HEK293 (cell line): ENCODE data around the gene EDIL3.

Experiments used
- CTCF ChIA-PET: fragments of 350-600 bp; formaldehyde crosslinking; extraction: SDS; loops from one replicate; lab custom pipeline; 2021; ENCODE audit warnings: antibody characterized with exemption; lab: Yijun Ruan, JAX
- POLR2A ChIA-PET: fragments of 300-600 bp; formaldehyde crosslinking; extraction: SDS; loops from one replicate; lab custom pipeline; 2020; ENCODE audit warnings: antibody characterized with exemption, inconsistent platforms; lab: Yijun Ruan, JAX
- H3K27ac ChIP-seq: fragments of 200-500 bp; sonication (Bioruptor generic); 2 replicates; pipeline ENCODE4 v1.5.1; 2014; ENCODE audit warnings: low read depth, low read length, control low read depth, inconsistent platforms; ENCODE audit errors: extremely low read depth
- H3K36me3 ChIP-seq, 2 experiments: fragments of 200-500 bp in 1 of 2; sonication (Bioruptor generic) in 1 of 2; 1 replicate in 1 of 2; 2 replicates in 1 of 2; pipeline ENCODE4 v1.5.1; 2014 to 2017; ENCODE audit warnings: inconsistent platforms in 2 of 2, low read length in 2 of 2; ENCODE audit not compliant: control insufficient read depth in 2 of 2, insufficient read depth in 1 of 2
- H3K4me1 ChIP-seq: fragments of 200-500 bp; sonication (Bioruptor generic); 2 replicates; pipeline ENCODE4 v1.5.1; 2014; ENCODE audit warnings: mild to moderate bottlenecking, low read length, inconsistent platforms; ENCODE audit not compliant: control insufficient read depth, insufficient read depth
- H3K4me3 ChIP-seq: 2 replicates; pipeline ENCODE4 v1.5.1; 2011; ENCODE audit warnings: low read depth, mild to moderate bottlenecking, control low read depth, low read length, moderate library complexity
- H3K9me3 ChIP-seq: fragments of 200-500 bp; sonication (Bioruptor generic); 2 replicates; pipeline ENCODE4 v1.5.1; 2014; ENCODE audit warnings: low read depth, low read length, inconsistent platforms; ENCODE audit not compliant: control insufficient read depth, insufficient read depth
- BCL6B ChIP-seq: fragments of 450-650 bp; formaldehyde crosslinking; IDR thresholded peaks from 2 replicates; pipeline ENCODE4 v1.5.1; 2017; ENCODE audit warnings: missing biosample characterization, missing genetic modification characterization
- PRDM1 ChIP-seq: fragments of 450-650 bp; formaldehyde crosslinking; IDR thresholded peaks from 2 replicates; pipeline ENCODE4; 2016; ENCODE audit warnings: missing biosample characterization, missing genetic modification characterization
- SP2 ChIP-seq: fragments of 450-650 bp; formaldehyde crosslinking; IDR thresholded peaks from 2 replicates; pipeline ENCODE4 v1.5.1; 2016; ENCODE audit warnings: missing biosample characterization, missing genetic modification characterization
- TRIM28 ChIP-seq: IDR thresholded peaks from 2 replicates; pipeline ENCODE4 v1.6.1; 2011; ENCODE audit warnings: low read length, control low read depth, borderline replicate concordance
- ZNF10 ChIP-seq: fragments of 450-650 bp; formaldehyde crosslinking; IDR thresholded peaks from 2 replicates; pipeline ENCODE4 v1.5.1; 2017; ENCODE audit warnings: missing biosample characterization, missing genetic modification characterization
- ZNF174 ChIP-seq: fragments of 450-650 bp; formaldehyde crosslinking; IDR thresholded peaks from 2 replicates; pipeline ENCODE4 v1.5.0; 2017; ENCODE audit warnings: missing biosample characterization, mild to moderate bottlenecking, missing genetic modification characterization
- ZNF416 ChIP-seq: fragments of 450-650 bp; formaldehyde crosslinking; IDR thresholded peaks from 2 replicates; pipeline ENCODE4 v1.5.1; 2016; ENCODE audit warnings: missing biosample characterization, missing genetic modification characterization
- ZNF426 ChIP-seq: fragments of 450-650 bp; formaldehyde crosslinking; IDR thresholded peaks from 2 replicates; pipeline ENCODE4 v1.5.1; 2017; ENCODE audit warnings: missing biosample characterization, missing genetic modification characterization, mild to moderate bottlenecking, inconsistent platforms, moderate library complexity
- ZNF449 ChIP-seq: fragments of 450-650 bp; formaldehyde crosslinking; IDR thresholded peaks from 2 replicates; pipeline ENCODE4 v1.5.1; 2017; ENCODE audit warnings: missing biosample characterization, mild to moderate bottlenecking, missing genetic modification characterization, moderate library complexity
- ZNF530 ChIP-seq: fragments of 450-650 bp; formaldehyde crosslinking; IDR thresholded peaks from 2 replicates; pipeline ENCODE4 v1.5.1; 2016; ENCODE audit warnings: low read depth, missing biosample characterization, missing genetic modification characterization
- ZNF621 ChIP-seq: fragments of 450-650 bp; formaldehyde crosslinking; IDR thresholded peaks from 2 replicates; pipeline ENCODE4 v1.5.1; 2017; ENCODE audit warnings: missing biosample characterization, missing genetic modification characterization
- ZNF747 ChIP-seq: fragments of 450-650 bp; formaldehyde crosslinking; IDR thresholded peaks from 2 replicates; pipeline ENCODE4 v1.5.1; 2016; ENCODE audit warnings: missing biosample characterization, missing genetic modification characterization
- ZSCAN4 ChIP-seq: fragments of 450-650 bp; formaldehyde crosslinking; IDR thresholded peaks from 2 replicates; pipeline ENCODE4 v1.5.1; 2017; ENCODE audit warnings: missing biosample characterization, missing genetic modification characterization
- TF ChIP-seq, protein P1 (sequence below): fragments of 450-650 bp; formaldehyde crosslinking; IDR thresholded peaks from 2 replicates; pipeline ENCODE4 v1.5.1; 2016; ENCODE audit warnings: missing biosample characterization, missing genetic modification characterization, low read depth
- TF ChIP-seq, protein P2 (sequence below): fragments of 450-650 bp; formaldehyde crosslinking; IDR thresholded peaks from 2 replicates; pipeline ENCODE4 v1.5.1; 2016; ENCODE audit warnings: missing biosample characterization, missing genetic modification characterization
- TF ChIP-seq, protein P3 (sequence below): fragments of 450-650 bp; formaldehyde crosslinking; IDR thresholded peaks from 2 replicates; pipeline ENCODE4 v1.5.1; 2016; ENCODE audit warnings: missing biosample characterization, missing genetic modification characterization

EDIL3 gene

DNA sequence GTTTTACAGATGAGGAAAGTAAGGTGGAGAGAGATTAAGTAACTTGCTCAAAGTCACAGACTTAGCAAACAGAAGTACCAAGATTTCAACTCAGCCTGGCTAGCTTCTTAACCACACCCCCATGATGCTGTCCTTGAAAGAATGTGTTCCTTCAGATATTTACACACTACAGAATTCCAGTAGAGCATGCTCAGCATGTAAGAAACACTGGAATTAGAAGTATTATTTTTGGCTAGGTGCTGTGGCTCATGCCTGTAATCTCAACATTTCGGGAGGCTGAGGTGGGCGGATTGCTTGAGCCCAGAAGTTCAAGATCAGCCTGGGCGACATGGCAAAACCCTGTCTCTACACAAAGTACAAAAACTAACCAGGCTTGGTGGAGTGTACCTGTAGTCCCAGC lies 142.4 kb downstream of the EDIL3 start:
- TF ChIP-seq, protein P1, sequence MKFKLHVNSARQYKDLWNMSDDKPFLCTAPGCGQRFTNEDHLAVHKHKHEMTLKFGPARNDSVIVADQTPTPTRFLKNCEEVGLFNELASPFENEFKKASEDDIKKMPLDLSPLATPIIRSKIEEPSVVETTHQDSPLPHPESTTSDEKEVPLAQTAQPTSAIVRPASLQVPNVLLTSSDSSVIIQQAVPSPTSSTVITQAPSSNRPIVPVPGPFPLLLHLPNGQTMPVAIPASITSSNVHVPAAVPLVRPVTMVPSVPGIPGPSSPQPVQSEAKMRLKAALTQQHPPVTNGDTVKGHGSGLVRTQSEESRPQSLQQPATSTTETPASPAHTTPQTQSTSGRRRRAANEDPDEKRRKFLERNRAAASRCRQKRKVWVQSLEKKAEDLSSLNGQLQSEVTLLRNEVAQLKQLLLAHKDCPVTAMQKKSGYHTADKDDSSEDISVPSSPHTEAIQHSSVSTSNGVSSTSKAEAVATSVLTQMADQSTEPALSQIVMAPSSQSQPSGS (tag by site-specific recombination), result no peak
- TF ChIP-seq TRIM28 (no peak), ZNF747 (tag by site-specific recombination) (no peak), ZNF621 (tag by site-specific recombination) (no peak), ZNF426 (no peak), ZNF416 (tag by site-specific recombination) (no peak)
- TF ChIP-seq, protein P2, sequence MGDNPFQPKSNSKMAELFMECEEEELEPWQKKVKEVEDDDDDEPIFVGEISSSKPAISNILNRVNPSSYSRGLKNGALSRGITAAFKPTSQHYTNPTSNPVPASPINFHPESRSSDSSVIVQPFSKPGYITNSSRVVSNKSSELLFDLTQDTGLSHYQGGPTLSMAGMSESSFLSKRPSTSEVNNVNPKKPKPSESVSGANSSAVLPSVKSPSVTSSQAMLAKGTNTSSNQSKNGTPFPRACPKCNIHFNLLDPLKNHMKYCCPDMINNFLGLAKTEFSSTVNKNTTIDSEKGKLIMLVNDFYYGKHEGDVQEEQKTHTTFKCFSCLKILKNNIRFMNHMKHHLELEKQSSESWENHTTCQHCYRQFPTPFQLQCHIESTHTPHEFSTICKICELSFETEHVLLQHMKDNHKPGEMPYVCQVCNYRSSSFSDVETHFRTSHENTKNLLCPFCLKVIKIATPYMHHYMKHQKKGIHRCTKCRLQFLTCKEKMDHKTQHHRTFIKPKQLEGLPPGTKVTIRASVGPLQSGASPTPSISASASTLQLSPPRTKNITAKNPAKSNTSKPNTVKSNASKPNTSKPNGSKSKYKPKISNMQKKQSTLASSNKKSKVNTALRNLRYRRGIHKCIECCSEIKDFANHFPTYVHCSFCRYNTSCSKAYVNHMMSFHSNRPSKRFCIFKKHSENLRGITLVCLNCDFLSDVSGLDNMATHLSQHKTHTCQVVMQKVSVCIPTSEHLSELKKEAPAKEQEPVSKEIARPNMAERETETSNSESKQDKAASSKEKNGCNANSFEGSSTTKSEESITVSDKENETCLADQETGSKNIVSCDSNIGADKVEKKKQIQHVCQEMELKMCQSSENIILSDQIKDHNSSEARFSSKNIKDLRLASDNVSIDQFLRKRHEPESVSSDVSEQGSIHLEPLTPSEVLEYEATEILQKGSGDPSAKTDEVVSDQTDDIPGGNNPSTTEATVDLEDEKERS (tag by site-specific recombination), result no peak
- Histone ChIP-seq H3K9me3 (no peaks in the 10 kb centered on the region), H3K36me3 (no peaks in the 10 kb centered on the region), H3K4me3 (no peak overlapping the region), H3K4me1 (peaks cover 7% of the 10 kb centered on the region; the same call in 1 of the 2 replicates), H3K27ac (no peak overlapping the region)
- ChIA-PET CTCF (interaction anchor here (0.6 kb wide), 1 partner anchor 33 kb away, joined by 3 read pairs; no protein-coding TSS in a partner anchor), POLR2A (interaction anchor here (0.5 kb wide), 1 partner anchor 144 kb away, joined by 6 read pairs; no protein-coding TSS in a partner anchor)

DNA sequence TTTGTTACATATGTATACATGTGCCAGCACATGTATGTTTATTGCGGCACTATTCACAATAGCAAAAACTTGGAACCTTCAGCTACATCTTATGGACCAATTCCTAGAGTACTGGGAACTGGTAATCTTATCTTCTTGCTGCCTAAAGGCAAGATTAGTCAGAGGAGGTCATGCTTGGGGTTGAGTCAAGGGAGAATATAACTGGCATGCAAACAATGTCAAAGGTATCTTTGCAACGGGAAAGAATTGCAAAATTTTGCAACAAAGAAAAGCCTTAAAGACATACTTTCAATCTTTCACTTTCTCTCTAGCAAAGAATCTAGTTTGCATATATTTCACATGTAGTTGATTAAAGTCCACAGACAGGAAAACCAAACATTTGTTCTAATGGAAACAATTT lies 145.2 kb downstream of the EDIL3 start:
- Histone ChIP-seq H3K36me3 (no peaks in the 10 kb centered on the region), H3K4me1 (peaks cover 7% of the 10 kb centered on the region; the same call in 1 of the 2 replicates), H3K4me3 (no peak overlapping the region), H3K9me3 (no peaks in the 10 kb centered on the region)
- peak; percentile 64; the same call in 1 of the 2 replicates for TF ChIP-seq PRDM1 (tag by site-specific recombination)
- TF ChIP-seq ZNF449 (tag by site-specific recombination), result no peak
- TF ChIP-seq, all 188 proteins: peak for 1
- ChIA-PET POLR2A (no interaction called here), CTCF (interaction anchor here (0.7 to 1.0 kb wide), 2 partner anchors 32 to 312 kb away, joined by 4 read pairs; no protein-coding TSS in a partner anchor)
- no peak overlapping the region for H3K27ac ChIP-seq

DNA sequence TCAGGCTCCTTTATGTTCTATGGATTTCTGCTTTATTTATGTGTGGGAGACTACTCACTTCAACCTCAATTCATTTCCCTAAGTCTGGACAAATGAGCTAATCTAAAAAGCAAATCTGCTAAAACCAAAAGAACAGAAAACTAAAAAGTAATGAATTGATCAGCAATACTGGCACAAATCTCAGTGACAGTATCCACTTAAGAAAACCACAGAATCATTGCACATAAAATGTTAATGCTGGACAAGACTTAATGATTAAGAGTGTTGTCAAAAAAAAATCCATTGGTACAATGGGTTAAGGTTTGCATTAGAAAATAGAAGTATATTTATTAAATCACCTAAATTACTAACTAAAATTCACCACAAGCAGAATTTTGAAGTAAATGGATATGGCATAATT lies 147.6 kb downstream of the EDIL3 start:
- Histone ChIP-seq H3K4me1 (peaks cover 7% of the 10 kb centered on the region; the same call in 1 of the 2 replicates), H3K27ac (no peak overlapping the region), H3K4me3 (no peak overlapping the region), H3K36me3 (no peaks in the 10 kb centered on the region), H3K9me3 (no peaks in the 10 kb centered on the region)
- ChIA-PET POLR2A (no interaction called here), CTCF (interaction anchor here (0.5 kb wide), 1 partner anchor 308 kb away, joined by 3 read pairs; no protein-coding TSS in a partner anchor)
- TF ChIP-seq BCL6B (tag by site-specific recombination), result no peak
- no peak for TF ChIP-seq ZNF10 (tag by site-specific recombination)
- TF ChIP-seq, protein P3, sequence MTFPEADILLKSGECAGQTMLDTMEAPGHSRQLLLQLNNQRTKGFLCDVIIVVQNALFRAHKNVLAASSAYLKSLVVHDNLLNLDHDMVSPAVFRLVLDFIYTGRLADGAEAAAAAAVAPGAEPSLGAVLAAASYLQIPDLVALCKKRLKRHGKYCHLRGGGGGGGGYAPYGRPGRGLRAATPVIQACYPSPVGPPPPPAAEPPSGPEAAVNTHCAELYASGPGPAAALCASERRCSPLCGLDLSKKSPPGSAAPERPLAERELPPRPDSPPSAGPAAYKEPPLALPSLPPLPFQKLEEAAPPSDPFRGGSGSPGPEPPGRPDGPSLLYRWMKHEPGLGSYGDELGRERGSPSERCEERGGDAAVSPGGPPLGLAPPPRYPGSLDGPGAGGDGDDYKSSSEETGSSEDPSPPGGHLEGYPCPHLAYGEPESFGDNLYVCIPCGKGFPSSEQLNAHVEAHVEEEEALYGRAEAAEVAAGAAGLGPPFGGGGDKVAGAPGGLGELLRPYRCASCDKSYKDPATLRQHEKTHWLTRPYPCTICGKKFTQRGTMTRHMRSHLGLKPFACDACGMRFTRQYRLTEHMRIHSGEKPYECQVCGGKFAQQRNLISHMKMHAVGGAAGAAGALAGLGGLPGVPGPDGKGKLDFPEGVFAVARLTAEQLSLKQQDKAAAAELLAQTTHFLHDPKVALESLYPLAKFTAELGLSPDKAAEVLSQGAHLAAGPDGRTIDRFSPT, result no peak
- TF ChIP-seq SP2 (tag by site-specific recombination), result no peak
- TF ChIP-seq ZSCAN4 (tag by site-specific recombination), result no peak
- no peak for TF ChIP-seq ZNF174
- no peak for TF ChIP-seq ZNF530 (tag by site-specific recombination)
